ENCODE measurements around the gene PDE4B.

The PDE4B gene

DNA sequence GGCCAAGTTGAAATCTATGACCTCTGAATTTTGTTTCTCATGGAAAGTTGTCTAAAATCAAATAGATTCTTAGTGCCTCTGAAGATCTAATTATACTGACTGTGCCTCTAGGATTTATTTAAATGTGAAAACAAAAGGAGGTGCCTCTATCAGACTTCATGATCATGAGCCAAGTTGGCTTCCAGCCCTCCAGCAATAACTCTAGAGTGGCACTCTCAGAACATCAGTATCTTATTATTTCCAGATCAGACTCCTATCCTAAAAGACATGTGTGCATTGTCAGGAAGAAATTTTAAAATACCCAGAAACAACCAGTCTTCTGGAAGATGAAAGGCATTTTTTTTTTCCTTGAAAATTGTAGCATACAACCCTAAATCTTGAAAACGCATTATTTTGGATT lies 368.0 kb downstream of the PDE4B start:
- no peak overlapping the region for H3K4me3 ChIP-seq (ENCODE audit: low read length)
- no peaks in the 10 kb centered on the region for H3K4me1 ChIP-seq (ENCODE audit: control insufficient read depth, low read depth, low read length)
- WGBS (ENCODE audit: extremely low coverage, insufficient coverage, low lambda C conversion rate): no CpG with 5 or more reads among the region's 1 CpG
- H2BK5ac ChIP-seq (ENCODE audit: low read length): no peak overlapping the region
- H3K4ac ChIP-seq (ENCODE audit: low read depth, low read length): no peak overlapping the region
- no peaks in the 10 kb centered on the region for H3K27me3 ChIP-seq (ENCODE audit: insufficient read depth, low read length, poor library complexity)
- no peak overlapping the region for H3K4me2 ChIP-seq (ENCODE audit: low read length)
- no peak overlapping the region for H3K27ac ChIP-seq (ENCODE audit: low read depth, low read length)
- no peak overlapping the region for H4K8ac ChIP-seq (ENCODE audit: low read depth, low read length)
- DNase-seq: no peak
- H3K79me1 ChIP-seq (ENCODE audit: low read length): no peaks in the 10 kb centered on the region
- no peak overlapping the region for H3K18ac ChIP-seq (ENCODE audit: low read length)
- H3K36me3 ChIP-seq (ENCODE audit: control insufficient read depth, insufficient read depth, low read length): no peaks in the 10 kb centered on the region
- H3K56ac ChIP-seq (ENCODE audit: low read length): no peak overlapping the region
- no peak overlapping the region for H3K23ac ChIP-seq (ENCODE audit: low read length)
- no peak overlapping the region for H2AK5ac ChIP-seq (ENCODE audit: low read length)
- H4K5ac ChIP-seq (ENCODE audit: low read length): no peak overlapping the region
- no peak overlapping the region for H2BK120ac ChIP-seq (ENCODE audit: low read depth, low read length)
- no peak overlapping the region for H3K9ac ChIP-seq (ENCODE audit: low read length)
- no peaks in the 10 kb centered on the region for H3K79me2 ChIP-seq (ENCODE audit: control insufficient read depth, insufficient read depth, low read length)
- no peak overlapping the region for H2BK15ac ChIP-seq (replicated peaks; ENCODE audit: low read depth)

DNA sequence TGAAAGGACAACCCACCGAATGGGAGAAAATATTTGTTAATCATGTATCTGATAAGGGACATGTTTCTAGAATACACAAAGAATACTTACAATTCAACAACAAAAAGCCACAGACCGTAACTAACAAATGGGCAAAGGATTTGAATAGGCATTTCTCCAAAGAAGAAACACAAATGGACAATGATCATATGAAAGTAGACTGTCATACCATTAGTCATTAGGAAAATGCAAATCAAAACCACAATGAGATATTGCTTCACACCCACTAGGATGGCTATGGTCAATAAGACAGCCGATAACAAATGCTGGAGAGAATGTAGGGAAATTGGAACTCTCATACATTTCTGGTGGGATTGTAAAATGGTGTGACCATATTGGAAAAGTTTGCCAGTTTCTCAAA lies 374.1 kb downstream of the PDE4B start:
- Histone ChIP-seq H3K79me2 (ENCODE audit: control insufficient read depth, insufficient read depth, low read length) (no peaks in the 10 kb centered on the region), H3K56ac (ENCODE audit: low read length) (no peak overlapping the region), H3K23ac (ENCODE audit: low read length) (no peak overlapping the region), H3K4me3 (ENCODE audit: low read length) (no peak overlapping the region), H3K4ac (ENCODE audit: low read depth, low read length) (no peak overlapping the region), H2BK15ac (replicated peaks; ENCODE audit: low read depth) (no peak overlapping the region), H2AK5ac (ENCODE audit: low read length) (no peak overlapping the region), H3K18ac (ENCODE audit: low read length) (no peak overlapping the region), H3K4me1 (ENCODE audit: control insufficient read depth, low read depth, low read length) (no peaks in the 10 kb centered on the region), H2BK120ac (ENCODE audit: low read depth, low read length) (no peak overlapping the region), H3K79me1 (ENCODE audit: low read length) (no peaks in the 10 kb centered on the region), H4K8ac (ENCODE audit: low read depth, low read length) (no peak overlapping the region), H3K36me3 (ENCODE audit: control insufficient read depth, insufficient read depth, low read length) (no peaks in the 10 kb centered on the region), H3K27me3 (ENCODE audit: insufficient read depth, low read length, poor library complexity) (no peaks in the 10 kb centered on the region), H2BK5ac (ENCODE audit: low read length) (no peak overlapping the region), H3K27ac (ENCODE audit: low read depth, low read length) (no peak overlapping the region), H3K4me2 (ENCODE audit: low read length) (no peak overlapping the region), H4K5ac (ENCODE audit: low read length) (no peak overlapping the region), H3K9ac (ENCODE audit: low read length) (no peak overlapping the region)
- WGBS (ENCODE audit: extremely low coverage, insufficient coverage, low lambda C conversion rate): no CpG with 5 or more reads among the region's 3 CpGs
- no peak for DNase-seq

- Histone ChIP-seq H2AK5ac (ENCODE audit: low read length) (no peak overlapping the region), H3K4ac (ENCODE audit: low read depth, low read length) (no peak overlapping the region), H3K27ac (ENCODE audit: low read depth, low read length) (no peak overlapping the region), H3K27me3 (ENCODE audit: insufficient read depth, low read length, poor library complexity) (no peaks in the 10 kb centered on the region), H3K56ac (ENCODE audit: low read length) (no peak overlapping the region), H2BK120ac (ENCODE audit: low read depth, low read length) (no peak overlapping the region), H3K4me3 (ENCODE audit: low read length) (no peak overlapping the region), H3K9ac (ENCODE audit: low read length) (no peak overlapping the region), H3K36me3 (ENCODE audit: control insufficient read depth, insufficient read depth, low read length) (no peaks in the 10 kb centered on the region), H3K23ac (ENCODE audit: low read length) (no peak overlapping the region), H4K5ac (ENCODE audit: low read length) (no peak overlapping the region), H3K4me1 (ENCODE audit: control insufficient read depth, low read depth, low read length) (no peaks in the 10 kb centered on the region), H3K4me2 (ENCODE audit: low read length) (no peak overlapping the region), H3K18ac (ENCODE audit: low read length) (no peak overlapping the region), H3K79me2 (ENCODE audit: control insufficient read depth, insufficient read depth, low read length) (no peaks in the 10 kb centered on the region), H2BK15ac (replicated peaks; ENCODE audit: low read depth) (no peak overlapping the region), H2BK5ac (ENCODE audit: low read length) (no peak overlapping the region), H4K8ac (ENCODE audit: low read depth, low read length) (no peak overlapping the region), H3K79me1 (ENCODE audit: low read length) (no peaks in the 10 kb centered on the region)
- DNase-seq: no peak
Measured at GRCh38 chr1:66167267-66167666, 374.6 kb downstream of the PDE4B start.

- H3K56ac ChIP-seq (ENCODE audit: low read length): no peak overlapping the region
- no peak overlapping the region for H2AK5ac ChIP-seq (ENCODE audit: low read length)
- H2BK15ac ChIP-seq (replicated peaks; ENCODE audit: low read depth): no peak overlapping the region
- no peak overlapping the region for H3K4me2 ChIP-seq (ENCODE audit: low read length)
- no peak overlapping the region for H4K5ac ChIP-seq (ENCODE audit: low read length)
- H3K23ac ChIP-seq (ENCODE audit: low read length): no peak overlapping the region
- H3K36me3 ChIP-seq (ENCODE audit: control insufficient read depth, insufficient read depth, low read length): no peaks in the 10 kb centered on the region
- no peaks in the 10 kb centered on the region for H3K27me3 ChIP-seq (ENCODE audit: insufficient read depth, low read length, poor library complexity)
- no peak overlapping the region for H3K4me3 ChIP-seq (ENCODE audit: low read length)
- WGBS (ENCODE audit: extremely low coverage, insufficient coverage, low lambda C conversion rate): no CpG with 5 or more reads among the region's 5 CpGs
- no peak overlapping the region for H2BK120ac ChIP-seq (ENCODE audit: low read depth, low read length)
- DNase-seq: peak; percentile 5
- no peak overlapping the region for H3K27ac ChIP-seq (ENCODE audit: low read depth, low read length)
- H3K79me2 ChIP-seq (ENCODE audit: control insufficient read depth, insufficient read depth, low read length): no peaks in the 10 kb centered on the region
- no peak overlapping the region for H3K4ac ChIP-seq (ENCODE audit: low read depth, low read length)
- no peak overlapping the region for H2BK5ac ChIP-seq (ENCODE audit: low read length)
- H3K79me1 ChIP-seq (ENCODE audit: low read length): no peaks in the 10 kb centered on the region
- no peaks in the 10 kb centered on the region for H3K4me1 ChIP-seq (ENCODE audit: control insufficient read depth, low read depth, low read length)
- no peak overlapping the region for H4K8ac ChIP-seq (ENCODE audit: low read depth, low read length)
- no peak overlapping the region for H3K18ac ChIP-seq (ENCODE audit: low read length)
- no peak overlapping the region for H3K9ac ChIP-seq (ENCODE audit: low read length)
Measured at GRCh38 chr1:66168467-66168887, 375.8 kb downstream of the PDE4B start.

DNA sequence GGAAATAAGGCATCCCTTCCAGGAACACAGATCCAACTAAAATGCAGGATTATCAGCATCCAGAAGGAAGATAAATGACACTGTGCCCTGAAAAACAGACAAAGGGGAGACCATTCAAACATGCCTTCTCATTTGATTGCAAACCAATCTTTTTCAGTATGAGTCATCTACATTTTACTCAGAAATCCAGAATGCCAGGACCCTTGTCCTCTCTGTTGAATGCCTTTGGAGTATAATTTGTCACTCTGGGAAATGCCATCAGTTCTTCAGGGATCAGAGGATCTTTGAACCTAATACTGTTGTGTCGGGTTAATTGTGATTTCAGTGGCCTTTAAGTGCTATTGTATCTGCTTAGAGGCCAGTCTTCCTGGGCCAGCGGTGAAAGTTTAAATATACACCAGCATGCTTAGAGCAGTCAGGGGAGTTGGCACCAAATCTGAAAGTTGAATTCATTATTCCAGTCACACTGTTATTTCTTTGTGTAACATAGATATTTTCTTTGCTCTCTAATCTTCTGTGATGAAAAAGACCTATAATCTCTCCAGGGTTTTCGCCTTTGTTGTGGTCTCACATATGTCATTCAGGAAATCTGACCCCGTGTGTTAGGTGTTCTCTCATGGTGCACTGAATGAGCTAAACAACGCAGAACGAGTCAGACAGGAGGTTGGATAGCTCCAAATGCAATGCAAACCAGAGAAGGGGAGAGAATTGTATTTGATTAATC lies 376.4 kb downstream of the PDE4B start:
- H3K4me3 ChIP-seq (ENCODE audit: low read length): no peak overlapping the region
- H3K23ac ChIP-seq (ENCODE audit: low read length): no peak overlapping the region
- H3K4ac ChIP-seq (ENCODE audit: low read depth, low read length): no peak overlapping the region
- no peak overlapping the region for H3K9ac ChIP-seq (ENCODE audit: low read length)
- no CpG with 5 or more reads among the region's 6 CpGs for WGBS (ENCODE audit: extremely low coverage, insufficient coverage, low lambda C conversion rate)
- no peaks in the 10 kb centered on the region for H3K36me3 ChIP-seq (ENCODE audit: control insufficient read depth, insufficient read depth, low read length)
- no peak for DNase-seq
- H3K27ac ChIP-seq (ENCODE audit: low read depth, low read length): no peak overlapping the region
- no peak overlapping the region for H2AK5ac ChIP-seq (ENCODE audit: low read length)
- H4K8ac ChIP-seq (ENCODE audit: low read depth, low read length): no peak overlapping the region
- no peak overlapping the region for H3K4me2 ChIP-seq (ENCODE audit: low read length)
- H3K4me1 ChIP-seq (ENCODE audit: control insufficient read depth, low read depth, low read length): no peaks in the 10 kb centered on the region
- H3K79me1 ChIP-seq (ENCODE audit: low read length): no peaks in the 10 kb centered on the region
- H2BK120ac ChIP-seq (ENCODE audit: low read depth, low read length): no peak overlapping the region
- H3K56ac ChIP-seq (ENCODE audit: low read length): no peak overlapping the region
- no peak overlapping the region for H4K5ac ChIP-seq (ENCODE audit: low read length)
- H2BK15ac ChIP-seq (replicated peaks; ENCODE audit: low read depth): no peak overlapping the region
- H3K27me3 ChIP-seq (ENCODE audit: insufficient read depth, low read length, poor library complexity): no peaks in the 10 kb centered on the region
- no peak overlapping the region for H3K18ac ChIP-seq (ENCODE audit: low read length)
- H2BK5ac ChIP-seq (ENCODE audit: low read length): no peak overlapping the region
- H3K79me2 ChIP-seq (ENCODE audit: control insufficient read depth, insufficient read depth, low read length): no peaks in the 10 kb centered on the region

DNA sequence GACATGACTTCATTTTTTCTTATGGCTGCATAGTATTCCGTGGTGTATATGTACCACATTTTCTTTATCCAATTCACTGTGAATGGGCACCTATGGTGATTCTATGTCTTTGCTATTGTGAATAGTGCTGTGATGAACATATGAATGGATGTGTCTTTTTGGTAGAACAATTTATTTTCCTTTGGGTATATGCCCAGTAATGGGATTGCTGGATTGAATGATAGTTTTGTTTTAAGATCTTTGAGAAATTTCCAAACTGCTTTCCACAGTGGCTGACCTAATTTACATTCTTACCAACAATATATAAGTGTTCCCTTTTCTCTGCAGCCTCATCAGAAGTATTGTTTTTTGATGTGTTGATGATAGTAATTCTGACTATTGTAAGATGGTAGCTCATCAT lies 379.6 kb downstream of the PDE4B start:
- H2BK15ac ChIP-seq (replicated peaks; ENCODE audit: low read depth): no peak overlapping the region
- H4K8ac ChIP-seq (ENCODE audit: low read depth, low read length): no peak overlapping the region
- H4K5ac ChIP-seq (ENCODE audit: low read length): no peak overlapping the region
- H3K79me1 ChIP-seq (ENCODE audit: low read length): no peaks in the 10 kb centered on the region
- no peak overlapping the region for H3K27ac ChIP-seq (ENCODE audit: low read depth, low read length)
- no peaks in the 10 kb centered on the region for H3K36me3 ChIP-seq (ENCODE audit: control insufficient read depth, insufficient read depth, low read length)
- no peak overlapping the region for H3K56ac ChIP-seq (ENCODE audit: low read length)
- no peak overlapping the region for H3K23ac ChIP-seq (ENCODE audit: low read length)
- H2BK5ac ChIP-seq (ENCODE audit: low read length): no peak overlapping the region
- no peaks in the 10 kb centered on the region for H3K4me1 ChIP-seq (ENCODE audit: control insufficient read depth, low read depth, low read length)
- H3K4me3 ChIP-seq (ENCODE audit: low read length): no peak overlapping the region
- no peak overlapping the region for H3K9ac ChIP-seq (ENCODE audit: low read length)
- no peak overlapping the region for H3K18ac ChIP-seq (ENCODE audit: low read length)
- H2AK5ac ChIP-seq (ENCODE audit: low read length): no peak overlapping the region
- no peak overlapping the region for H3K4me2 ChIP-seq (ENCODE audit: low read length)
- H3K79me2 ChIP-seq (ENCODE audit: control insufficient read depth, insufficient read depth, low read length): no peaks in the 10 kb centered on the region
- no peak overlapping the region for H3K4ac ChIP-seq (ENCODE audit: low read depth, low read length)
- H3K27me3 ChIP-seq (ENCODE audit: insufficient read depth, low read length, poor library complexity): no peaks in the 10 kb centered on the region
- no CpG with 5 or more reads among the region's 1 CpG for WGBS (ENCODE audit: extremely low coverage, insufficient coverage, low lambda C conversion rate)
- no peak for DNase-seq
- H2BK120ac ChIP-seq (ENCODE audit: low read depth, low read length): no peak overlapping the region

Data from mesendoderm (in vitro differentiated cells).